ENCODE results near the gene UBXN4.

DNA sequence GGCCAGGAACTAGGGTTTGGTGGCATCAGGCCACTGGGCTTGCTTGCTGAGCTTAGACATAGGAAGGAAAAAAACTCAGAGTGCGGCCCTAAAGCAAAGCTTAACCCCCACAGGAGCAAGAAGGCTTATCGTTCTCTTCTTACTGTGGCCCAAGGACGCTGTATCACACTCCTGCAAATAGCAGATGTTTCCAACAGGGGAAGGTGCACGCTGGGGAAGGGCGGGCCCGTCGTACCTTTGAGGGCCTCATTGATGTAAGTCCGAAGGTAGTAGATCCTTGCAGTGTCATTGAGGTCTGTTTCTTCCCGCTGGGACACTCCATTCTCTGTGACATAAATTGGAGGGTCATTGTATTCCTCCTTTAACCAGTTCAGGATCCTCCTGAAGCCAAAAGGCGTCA is 48.8 kb downstream of the UBXN4 start:
- TF ChIP-seq YY1 (IDR thresholded peaks at IDR 0.05; ENCODE audit: insufficient read depth, insufficient read length) (no peak), ZNF274 (IDR thresholded peaks at IDR 0.05; ENCODE audit: low read depth, low read length) (no peak), SUZ12 (IDR thresholded peaks at IDR 0.05; ENCODE audit: extremely low read depth, insufficient read depth, insufficient read length) (no peak)

All from NT2/D1 (cell line).